ENCODE measurements around the gene NAA60.

DNA sequence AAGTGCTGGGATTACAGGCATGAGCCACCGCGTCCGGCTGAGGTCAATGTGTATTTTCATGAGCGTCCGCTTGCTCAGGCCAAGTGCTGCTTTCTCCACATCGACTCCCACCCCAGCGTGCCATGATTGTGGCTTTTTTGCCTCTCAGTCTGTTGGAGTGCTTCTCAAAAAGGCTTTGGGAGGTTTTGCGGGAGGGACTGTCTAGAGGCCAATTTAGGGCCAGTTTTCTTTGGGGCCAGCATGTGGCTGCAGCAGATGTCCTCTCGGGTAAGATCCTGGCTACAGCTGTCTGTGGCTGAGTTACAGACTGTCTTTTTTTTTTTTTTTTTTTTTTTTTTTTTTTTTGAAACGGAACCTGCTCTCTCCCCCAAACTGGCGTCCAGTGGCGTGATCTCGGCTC is 45.3 kb downstream of the NAA60 start:
- TF ChIP-seq EZH2 (IDR thresholded peaks at IDR 0.05; ENCODE audit: insufficient read depth, poor library complexity, severe bottlenecking) = no peak
- no peak for TF ChIP-seq EZH2phosphoT487 (IDR thresholded peaks at IDR 0.05; ENCODE audit: insufficient read depth, low read depth)
